B cell (primary cell): ENCODE data around the gene TEAD3. TPM values are rescaled to one million over a fixed set of nuclear protein-coding genes. Genes with fewer than 3 reads are reported as not detected.
"Not testable (repeated sequence)": the region's sequence is repeated elsewhere in the genome, so short reads cannot be mapped to it uniquely, and the experiment has no call there.

Experiments
- ATAC-seq: fragments of 200-7000 bp; cut with Tn5 transposase; one replicate; pipeline ENCODE4 v1.10.0; 2021; ENCODE audit warnings: low read depth, mild to moderate bottlenecking, moderate number of reproducible peaks, moderate library complexity
- CTCF ChIA-PET: fragments of 350-600 bp; sonication (Branson Sonifier 250); formaldehyde crosslinking; loops from one replicate; lab custom pipeline; 2021; ENCODE audit warnings: antibody characterized with exemption, inconsistent platforms; lab: Charles Lee
- POLR2A ChIA-PET: fragments of 350-600 bp; sonication (Branson Sonifier 250); formaldehyde crosslinking; loops from one replicate; lab custom pipeline; 2021; ENCODE audit warnings: antibody characterized with exemption; lab: Charles Lee
- DNase-seq: peaks from one replicate; pipeline ENCODE4 v3.0.0; 2013
- H2AFZ ChIP-seq: 2 replicates; pipeline ENCODE4 v1.6.1; 2012; ENCODE audit warnings: mild to moderate bottlenecking, low read depth, low read length; ENCODE audit not compliant: insufficient read depth, poor library complexity, severe bottlenecking
- H3K27ac ChIP-seq, 2 donors: 1 replicate in 1 of 2; 2 replicates in 1 of 2; pipeline ENCODE4 v1.5.1; 2012 to 2013; ENCODE audit warnings: low read length in 2 of 2, mild to moderate bottlenecking in 2 of 2, moderate library complexity in 1 of 2
- H3K27me3 ChIP-seq, 4 experiments: fragments of 200-600 bp in 1 of 4; sonication (generic) in 1 of 4; replicated peaks in 1 of 4; 1 replicate in 2 of 4; 2 replicates in 2 of 4; pipeline versions ENCODE4 v1.6.1 to v1.7.0; 2013 to 2016; ENCODE audit warnings: low read length in 3 of 4, mild to moderate bottlenecking in 2 of 4, mixed read lengths in 1 of 4, moderate library complexity in 1 of 4; ENCODE audit not compliant: insufficient read depth in 4 of 4, control insufficient read depth in 3 of 4; ENCODE audit errors: control extremely low read depth in 1 of 4
- H3K36me3 ChIP-seq, 2 experiments: replicated peaks in 1 of 2; 1 replicate in 1 of 2; 2 replicates in 1 of 2; pipeline versions ENCODE4 v1.6.1 to v1.7.1; 2013; ENCODE audit warnings: low read length in 1 of 2; ENCODE audit not compliant: insufficient read depth in 2 of 2, control insufficient read depth in 1 of 2; ENCODE audit errors: control extremely low read depth in 1 of 2, extremely low read depth in 1 of 2
- H3K4me1 ChIP-seq, 2 donors: fragments of 200-600 bp in 1 of 2; sonication (generic) in 1 of 2; 1 replicate in 1 of 2; 2 replicates in 1 of 2; pipeline versions ENCODE4 v1.5.1 to v1.6.1; 2013 to 2017; ENCODE audit warnings: low read length in 2 of 2; ENCODE audit not compliant: control insufficient read depth in 2 of 2, insufficient read depth in 2 of 2
- H3K4me2 ChIP-seq: replicated peaks from 2 replicates; pipeline ENCODE3; 2012; ENCODE audit warnings: mild to moderate bottlenecking, low read depth, low read length; ENCODE audit not compliant: poor library complexity, severe bottlenecking
- H3K4me3 ChIP-seq, 5 experiments: fragments of 200-600 bp in 1 of 5; sonication (generic) in 1 of 5; 1 replicate in 3 of 5; 2 replicates in 2 of 5; pipeline versions ENCODE4 v1.5.1 to v1.7.0; 2011 to 2016; ENCODE audit warnings: low read length in 4 of 5, mild to moderate bottlenecking in 4 of 5, low read depth in 2 of 5, control low read depth in 1 of 5, moderate library complexity in 1 of 5; ENCODE audit not compliant: insufficient read depth in 1 of 5; ENCODE audit errors: control extremely low read depth in 1 of 5, extremely low read depth in 1 of 5
- H3K79me2 ChIP-seq: fragments of 200-600 bp; sonication (generic); one replicate; pipeline ENCODE4 v1.6.0; 2016; ENCODE audit warnings: low read length; ENCODE audit not compliant: control insufficient read depth, insufficient read depth
- H3K9ac ChIP-seq: fragments of 200-600 bp; sonication (generic); 2 replicates; pipeline ENCODE4 v1.6.1; 2017; ENCODE audit warnings: mild to moderate bottlenecking, low read length, moderate library complexity
- H3K9me3 ChIP-seq, 3 donors: one replicate each; pipeline versions ENCODE4 v1.6.1 to v1.7.1; 2013; ENCODE audit warnings: low read length in 2 of 3; ENCODE audit not compliant: control insufficient read depth in 2 of 3, insufficient read depth in 1 of 3; ENCODE audit errors: control extremely low read depth in 1 of 3
- H4K20me1 ChIP-seq: 2 replicates; pipeline ENCODE4 v1.6.0; 2012; ENCODE audit warnings: mild to moderate bottlenecking, low read length; ENCODE audit not compliant: insufficient read depth, control insufficient read depth, poor library complexity, severe bottlenecking
- H3K27ac Mint-ChIP-seq: one replicate; pipeline ENCODE4 v1.8.0; 2021; ENCODE audit warnings: mixed read lengths
- H3K27me3 Mint-ChIP-seq: one replicate; pipeline ENCODE4 v1.8.0; 2021; ENCODE audit warnings: mixed read lengths
- H3K4me1 Mint-ChIP-seq: one replicate; pipeline ENCODE4 v1.8.0; 2021; ENCODE audit warnings: mixed read lengths
- H3K4me3 Mint-ChIP-seq: one replicate; pipeline ENCODE4 v1.8.0; 2021; ENCODE audit warnings: mixed read lengths
- H3K9me3 Mint-ChIP-seq: one replicate; pipeline ENCODE4 v1.8.0; 2022; ENCODE audit warnings: mixed read lengths; ENCODE audit not compliant: insufficient read depth
- EZH2 ChIP-seq: IDR thresholded peaks from 2 replicates; pipeline ENCODE4 v1.6.1; 2012; ENCODE audit warnings: borderline replicate concordance, low read depth, mild to moderate bottlenecking, moderate library complexity, low read length; ENCODE audit not compliant: insufficient read depth, poor library complexity, severe bottlenecking
- WGBS: methylation state at CpG from one replicate; pipeline ENCODE4 v1.1.5; 2013; ENCODE audit warnings: missing lambda C conversion rate; ENCODE audit not compliant: insufficient coverage; 5-methylcytosine and 5-hydroxymethylcytosine counted together
- intact Hi-C: fragments of 100-400 bp; cut with micrococcal nuclease; formaldehyde crosslinking; loops from one replicate; pipeline ENCODE4 v1.10.0; 2022
- polyA plus RNA-seq: library from polyadenylated mRNA; depleted of rRNA; stranded (reverse); fragments of >200 nt; gene quantifications from 2 replicates; pipeline ENCODE4 v1.2.3, GENCODE V29; 2012
- total RNA-seq, 2 donors: library from RNA; stranded (reverse); fragments of 120-200 nt in 1 of 2; gene quantifications; 1 replicate in 1 of 2; 2 replicates in 1 of 2; pipeline versions ENCODE4 v1.2.3 to v1.2.4, GENCODE V29; 2013 to 2022
- TF ChIP-seq, protein P1 (sequence below): fragments of 200-600 bp; IDR thresholded peaks from one replicate; pipeline ENCODE4 v1.8.0; 2022; ENCODE audit warnings: antibody characterized with exemption, mild to moderate bottlenecking

The TEAD3 gene
- total and polyA plus RNA-seq, 2 donors (not counting 1 experiment from before 2014, with no cell fraction given): 0.17 TPM; not detected in 1

DNA sequence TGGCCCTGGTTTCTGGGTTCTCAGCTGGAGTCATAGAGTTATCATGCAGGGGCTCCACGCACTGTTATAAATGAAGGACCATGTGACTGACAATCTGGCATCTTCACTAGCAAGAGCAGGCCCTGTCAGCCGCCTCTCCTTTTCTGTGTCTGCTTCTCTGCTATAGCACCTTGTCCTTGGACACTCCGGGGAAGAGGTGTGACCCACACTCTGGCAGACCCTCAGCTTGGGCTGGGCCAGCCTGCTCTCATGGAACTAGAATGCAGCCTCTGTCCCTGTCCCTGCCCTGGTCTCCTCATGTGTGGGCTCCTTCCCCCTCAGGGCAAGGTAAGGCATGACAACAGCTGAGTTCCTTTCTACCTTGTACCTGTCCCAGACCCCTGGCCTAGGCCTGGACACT is 55.7 kb downstream of the TEAD3 start:
- WGBS: 98% methylated on average over 3 of the region's 3 CpGs
- intact Hi-C loops: no loop called here
- no peak overlapping the region for H3K4me2 ChIP-seq
- ChIA-PET CTCF (interaction anchor here (1.7 kb wide), 1 partner anchor 18 kb away, joined by 6 read pairs; no protein-coding TSS in a partner anchor), POLR2A (interaction anchor here (0.6 kb wide), 1 partner anchor 73 kb away, joined by 3 read pairs; no protein-coding TSS in a partner anchor)
- Mint-ChIP-seq H3K4me3 (no peak overlapping the region), H3K27ac (no peak overlapping the region), H3K9me3 (no peaks in the 10 kb centered on the region), H3K27me3 (no peaks in the 10 kb centered on the region), H3K4me1 (no peaks in the 10 kb centered on the region)
- ATAC-seq: no peak
- no peaks in the 10 kb centered on the region for H3K9me3 ChIP-seq
- no peak for TF ChIP-seq EZH2
- TF ChIP-seq, protein P1, sequence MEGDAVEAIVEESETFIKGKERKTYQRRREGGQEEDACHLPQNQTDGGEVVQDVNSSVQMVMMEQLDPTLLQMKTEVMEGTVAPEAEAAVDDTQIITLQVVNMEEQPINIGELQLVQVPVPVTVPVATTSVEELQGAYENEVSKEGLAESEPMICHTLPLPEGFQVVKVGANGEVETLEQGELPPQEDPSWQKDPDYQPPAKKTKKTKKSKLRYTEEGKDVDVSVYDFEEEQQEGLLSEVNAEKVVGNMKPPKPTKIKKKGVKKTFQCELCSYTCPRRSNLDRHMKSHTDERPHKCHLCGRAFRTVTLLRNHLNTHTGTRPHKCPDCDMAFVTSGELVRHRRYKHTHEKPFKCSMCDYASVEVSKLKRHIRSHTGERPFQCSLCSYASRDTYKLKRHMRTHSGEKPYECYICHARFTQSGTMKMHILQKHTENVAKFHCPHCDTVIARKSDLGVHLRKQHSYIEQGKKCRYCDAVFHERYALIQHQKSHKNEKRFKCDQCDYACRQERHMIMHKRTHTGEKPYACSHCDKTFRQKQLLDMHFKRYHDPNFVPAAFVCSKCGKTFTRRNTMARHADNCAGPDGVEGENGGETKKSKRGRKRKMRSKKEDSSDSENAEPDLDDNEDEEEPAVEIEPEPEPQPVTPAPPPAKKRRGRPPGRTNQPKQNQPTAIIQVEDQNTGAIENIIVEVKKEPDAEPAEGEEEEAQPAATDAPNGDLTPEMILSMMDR: no peak
- no peak for DNase-seq
- H3K27me3 ChIP-seq: no peaks in the 10 kb centered on the region
- H3K79me2 ChIP-seq: no peaks in the 10 kb centered on the region
- no peak overlapping the region for H3K27ac ChIP-seq
- no peak overlapping the region for H3K4me3 ChIP-seq
- no peaks in the 10 kb centered on the region for H3K4me1 ChIP-seq
- no peak overlapping the region for H2AFZ ChIP-seq
- no peaks in the 10 kb centered on the region for H3K36me3 ChIP-seq
- no peaks in the 10 kb centered on the region for H4K20me1 ChIP-seq
- H3K9ac ChIP-seq: no peak overlapping the region

DNA sequence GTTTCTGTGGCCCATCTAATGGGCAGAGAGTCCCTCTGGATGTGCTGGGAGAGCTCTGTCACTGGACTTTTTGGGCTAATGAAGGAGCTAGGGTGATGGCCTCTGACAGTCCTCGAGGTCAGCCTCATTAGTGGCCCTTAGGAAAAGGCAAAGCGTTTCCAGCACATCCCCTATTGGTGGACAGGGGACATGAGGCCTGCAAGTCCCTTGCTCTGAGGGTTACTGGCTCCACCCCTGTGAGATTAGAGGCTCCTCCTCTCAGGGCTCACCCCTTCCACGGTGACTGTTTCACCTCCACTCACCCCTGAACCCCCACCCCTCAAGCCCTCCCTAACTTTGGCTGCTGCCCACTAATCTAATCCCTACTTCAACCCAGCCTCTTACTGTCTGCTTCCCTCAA is 57.6 kb downstream of the TEAD3 start:
- Histone ChIP-seq H3K9ac (no peak overlapping the region), H3K4me2 (no peak overlapping the region), H3K4me3 (no peak overlapping the region), H3K79me2 (no peaks in the 10 kb centered on the region), H3K36me3 (no peaks in the 10 kb centered on the region), H3K9me3 (no peaks in the 10 kb centered on the region), H3K27ac (no peak overlapping the region), H2AFZ (no peak overlapping the region), H3K4me1 (no peaks in the 10 kb centered on the region), H3K27me3 (no peaks in the 10 kb centered on the region), H4K20me1 (no peaks in the 10 kb centered on the region)
- 42% methylated on average over 3 of the region's 3 CpGs for WGBS
- ChIA-PET POLR2A (no interaction called here), CTCF (no interaction called here)
- TF ChIP-seq, protein P1: no peak
- TF ChIP-seq EZH2: no peak
- Mint-ChIP-seq H3K4me1 (no peaks in the 10 kb centered on the region), H3K27ac (no peak overlapping the region), H3K27me3 (no peaks in the 10 kb centered on the region), H3K9me3 (no peaks in the 10 kb centered on the region), H3K4me3 (no peak overlapping the region)
- ATAC-seq (no peak), DNase-seq (no peak)
- intact Hi-C loops: no loop called here

DNA sequence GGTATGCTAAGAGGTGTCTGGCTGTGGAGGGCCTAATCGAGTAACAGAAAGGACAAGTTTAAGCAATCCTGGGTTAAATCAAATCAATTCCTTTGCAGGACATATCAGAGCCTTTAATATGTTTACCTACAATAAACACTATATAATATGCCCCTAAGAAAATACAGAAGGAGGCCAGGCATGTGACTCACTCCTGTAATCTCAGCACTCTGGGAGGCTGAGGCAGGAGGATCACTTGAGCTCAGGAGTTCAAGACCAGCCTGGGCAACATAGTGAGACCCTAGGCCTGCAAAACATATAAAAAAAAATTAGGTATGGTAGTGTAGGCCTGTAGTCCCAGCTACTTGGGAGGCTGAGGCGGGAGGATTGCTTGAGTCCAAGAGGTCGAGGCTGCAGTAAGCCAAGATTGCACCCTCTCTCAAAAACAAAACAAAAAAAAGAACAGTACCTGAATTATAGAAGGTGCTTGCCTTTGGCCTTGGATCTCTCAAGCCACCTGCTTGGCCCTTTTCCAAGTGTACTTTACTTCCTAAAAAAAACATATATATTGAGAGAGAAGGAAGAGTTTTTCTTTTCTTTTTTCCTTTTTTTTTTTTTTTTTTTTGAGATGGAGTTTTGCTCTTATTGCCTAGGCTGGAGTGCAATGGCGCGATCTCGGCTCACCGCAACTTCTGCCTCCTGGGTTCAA is 58.4 kb downstream of the TEAD3 start:
- CTCF ChIA-PET: interaction anchor here (0.7 kb wide), 1 partner anchor 22 kb away, joined by 5 read pairs; no protein-coding TSS in a partner anchor
- H3K4me1 Mint-ChIP-seq, H3K4me2 ChIP-seq, ATAC-seq, POLR2A ChIA-PET, H3K27ac ChIP-seq, H3K27me3 Mint-ChIP-seq, H3K27me3 ChIP-seq, H3K9me3 Mint-ChIP-seq, H3K36me3 ChIP-seq, H3K9ac ChIP-seq, H3K79me2 ChIP-seq, intact Hi-C loops, H3K4me3 Mint-ChIP-seq, H3K9me3 ChIP-seq, DNase-seq, H3K27ac Mint-ChIP-seq, H3K4me3 ChIP-seq, H3K4me1 ChIP-seq, H4K20me1 ChIP-seq, H2AFZ ChIP-seq: not testable (repeated sequence)
- no CpG with 5 or more reads among the region's 7 CpGs for WGBS
